ENCODE measurements around the gene ZNF211.

Gene ZNF211

GRCh38 chr19:57668635-57669034 lies 35.7 kb downstream of the ZNF211 start, which contains the start of gene ZSCAN4:
Gene ZSCAN4 (plus strand): TSS chr19:57668935. CDS start chr19:57676146, 7,211 bp downstream.
- ATAC-seq: no peak

GRCh38 chr19:57671124-57671895 lies 38.3 kb downstream of the ZNF211 start:
- TF ChIP-seq ZFP3 (CRISPR knock-in tag; IDR thresholded peaks at IDR 0.05): no peak
- no peak for TF ChIP-seq TCF4 (CRISPR knock-in tag; IDR thresholded peaks at IDR 0.05; ENCODE audit: borderline replicate concordance)
- TF ChIP-seq PPARA (CRISPR knock-in tag; IDR thresholded peaks at IDR 0.05; ENCODE audit: borderline replicate concordance): no peak
- TF ChIP-seq TOX (CRISPR knock-in tag; IDR thresholded peaks at IDR 0.05; ENCODE audit: borderline replicate concordance): no peak
- TF ChIP-seq CSRNP3 (CRISPR knock-in tag; IDR thresholded peaks at IDR 0.05): no peak
- no peak for TF ChIP-seq ESRRG (CRISPR knock-in tag; IDR thresholded peaks at IDR 0.05)
- TF ChIP-seq TSHZ2 (CRISPR knock-in tag; IDR thresholded peaks at IDR 0.05): no peak
- TF ChIP-seq POU6F1 (CRISPR knock-in tag; IDR thresholded peaks at IDR 0.05; ENCODE audit: borderline replicate concordance, low read depth): no peak
- ATAC-seq: no peak

More at GRCh38 chr19:57668635-57669034, 35.7 kb downstream of the ZNF211 start, which contains the start of gene ZSCAN4:
- TF ChIP-seq TOX (CRISPR knock-in tag; IDR thresholded peaks at IDR 0.05; ENCODE audit: borderline replicate concordance) (no peak), PATZ1 (CRISPR knock-in tag; IDR thresholded peaks at IDR 0.05; ENCODE audit: borderline replicate concordance) (no peak), PPARA (CRISPR knock-in tag; IDR thresholded peaks at IDR 0.05; ENCODE audit: borderline replicate concordance) (no peak), ZNF565 (CRISPR knock-in tag; conservative IDR thresholded peaks at IDR 0.05; ENCODE audit: low read depth) (no peak), BACH2 (CRISPR knock-in tag; IDR thresholded peaks at IDR 0.05; ENCODE audit: borderline replicate concordance) (no peak), GLIS3 (CRISPR knock-in tag; IDR thresholded peaks at IDR 0.05) (no peak), CSRNP3 (CRISPR knock-in tag; IDR thresholded peaks at IDR 0.05) (no peak), ESRRG (CRISPR knock-in tag; IDR thresholded peaks at IDR 0.05) (no peak), TSHZ2 (CRISPR knock-in tag; IDR thresholded peaks at IDR 0.05) (no peak), ARNTL (CRISPR knock-in tag; IDR thresholded peaks at IDR 0.05; ENCODE audit: borderline replicate concordance, low read depth) (no peak), ZNF8 (CRISPR knock-in tag; IDR thresholded peaks at IDR 0.05) (no peak), ZC3H10 (CRISPR knock-in tag; IDR thresholded peaks at IDR 0.05) (no peak), OSR1 (CRISPR knock-in tag; IDR thresholded peaks at IDR 0.05) (no peak), CSDC2 (CRISPR knock-in tag; IDR thresholded peaks at IDR 0.05) (no peak)
